ENCODE data around the gene SPATS2L. TPM values are rescaled to one million over a fixed set of nuclear protein-coding genes. Genes with fewer than 3 reads are reported as not detected.

The SPATS2L gene
- total and polyA plus RNA-seq, 2 of the 13 experiments (the other 11 are each of a cell fraction or from before 2014, with no cell fraction given) = 154 to 212 TPM

DNA sequence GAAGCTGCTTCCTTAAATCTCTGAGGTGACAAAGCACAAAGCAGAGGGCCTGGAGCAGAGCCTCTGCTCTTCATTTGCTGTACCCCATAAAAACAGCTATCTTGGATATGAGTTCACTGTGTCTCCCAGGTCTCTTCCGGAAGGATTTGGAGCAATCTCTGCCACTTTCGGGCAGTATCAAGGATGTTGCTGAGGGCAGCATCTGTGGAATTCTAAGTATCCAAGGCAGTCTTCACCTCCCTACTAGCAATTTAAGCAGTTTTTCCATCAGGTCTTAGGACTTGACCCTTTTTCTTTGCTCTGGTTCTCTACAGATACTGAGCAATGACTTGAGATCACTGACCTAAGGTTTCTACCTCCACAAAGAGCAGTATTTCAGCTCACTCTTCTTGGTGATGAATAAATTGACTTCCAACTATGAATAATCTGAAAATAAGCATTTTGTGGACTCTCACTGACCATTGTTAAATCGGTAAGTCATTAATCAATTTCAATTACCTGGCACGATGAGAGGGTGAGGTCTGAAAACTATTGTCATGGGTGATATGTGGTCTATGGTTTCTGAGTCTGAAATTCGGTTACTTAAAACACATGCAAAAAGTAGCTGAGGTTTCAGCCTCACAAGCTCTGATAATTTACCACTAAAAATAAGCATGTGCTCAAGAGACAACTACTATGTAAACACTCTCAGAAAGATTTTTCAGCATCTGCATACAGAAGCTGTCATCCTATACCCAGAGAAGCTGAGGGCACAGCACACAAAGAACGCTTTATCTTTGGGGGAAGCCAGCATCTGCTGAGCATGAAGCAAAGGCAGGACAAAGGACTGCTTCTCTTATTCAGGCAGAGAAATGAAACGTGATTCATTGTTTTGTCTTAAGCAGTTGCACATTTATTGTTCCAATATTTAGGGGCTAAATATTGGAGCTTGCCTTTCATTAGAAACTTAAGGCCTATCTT is 32.1 kb upstream of the SPATS2L start (continued):
- TF ChIP-seq, protein P1, sequence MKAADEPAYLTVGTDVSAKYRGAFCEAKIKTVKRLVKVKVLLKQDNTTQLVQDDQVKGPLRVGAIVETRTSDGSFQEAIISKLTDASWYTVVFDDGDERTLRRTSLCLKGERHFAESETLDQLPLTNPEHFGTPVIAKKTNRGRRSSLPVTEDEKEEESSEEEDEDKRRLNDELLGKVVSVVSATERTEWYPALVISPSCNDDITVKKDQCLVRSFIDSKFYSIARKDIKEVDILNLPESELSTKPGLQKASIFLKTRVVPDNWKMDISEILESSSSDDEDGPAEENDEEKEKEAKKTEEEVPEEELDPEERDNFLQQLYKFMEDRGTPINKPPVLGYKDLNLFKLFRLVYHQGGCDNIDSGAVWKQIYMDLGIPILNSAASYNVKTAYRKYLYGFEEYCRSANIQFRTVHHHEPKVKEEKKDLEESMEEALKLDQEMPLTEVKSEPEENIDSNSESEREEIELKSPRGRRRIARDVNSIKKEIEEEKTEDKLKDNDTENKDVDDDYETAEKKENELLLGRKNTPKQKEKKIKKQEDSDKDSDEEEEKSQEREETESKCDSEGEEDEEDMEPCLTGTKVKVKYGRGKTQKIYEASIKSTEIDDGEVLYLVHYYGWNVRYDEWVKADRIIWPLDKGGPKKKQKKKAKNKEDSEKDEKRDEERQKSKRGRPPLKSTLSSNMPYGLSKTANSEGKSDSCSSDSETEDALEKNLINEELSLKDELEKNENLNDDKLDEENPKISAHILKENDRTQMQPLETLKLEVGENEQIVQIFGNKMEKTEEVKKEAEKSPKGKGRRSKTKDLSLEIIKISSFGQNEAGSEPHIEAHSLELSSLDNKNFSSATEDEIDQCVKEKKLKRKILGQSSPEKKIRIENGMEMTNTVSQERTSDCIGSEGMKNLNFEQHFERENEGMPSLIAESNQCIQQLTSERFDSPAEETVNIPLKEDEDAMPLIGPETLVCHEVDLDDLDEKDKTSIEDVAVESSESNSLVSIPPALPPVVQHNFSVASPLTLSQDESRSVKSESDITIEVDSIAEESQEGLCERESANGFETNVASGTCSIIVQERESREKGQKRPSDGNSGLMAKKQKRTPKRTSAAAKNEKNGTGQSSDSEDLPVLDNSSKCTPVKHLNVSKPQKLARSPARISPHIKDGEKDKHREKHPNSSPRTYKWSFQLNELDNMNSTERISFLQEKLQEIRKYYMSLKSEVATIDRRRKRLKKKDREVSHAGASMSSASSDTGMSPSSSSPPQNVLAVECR (CRISPR knock-in tag; IDR thresholded peaks at IDR 0.05; ENCODE audit: borderline replicate concordance) = no peak; the same call in 1 of the 2 replicates
- TF ChIP-seq, protein P2, sequence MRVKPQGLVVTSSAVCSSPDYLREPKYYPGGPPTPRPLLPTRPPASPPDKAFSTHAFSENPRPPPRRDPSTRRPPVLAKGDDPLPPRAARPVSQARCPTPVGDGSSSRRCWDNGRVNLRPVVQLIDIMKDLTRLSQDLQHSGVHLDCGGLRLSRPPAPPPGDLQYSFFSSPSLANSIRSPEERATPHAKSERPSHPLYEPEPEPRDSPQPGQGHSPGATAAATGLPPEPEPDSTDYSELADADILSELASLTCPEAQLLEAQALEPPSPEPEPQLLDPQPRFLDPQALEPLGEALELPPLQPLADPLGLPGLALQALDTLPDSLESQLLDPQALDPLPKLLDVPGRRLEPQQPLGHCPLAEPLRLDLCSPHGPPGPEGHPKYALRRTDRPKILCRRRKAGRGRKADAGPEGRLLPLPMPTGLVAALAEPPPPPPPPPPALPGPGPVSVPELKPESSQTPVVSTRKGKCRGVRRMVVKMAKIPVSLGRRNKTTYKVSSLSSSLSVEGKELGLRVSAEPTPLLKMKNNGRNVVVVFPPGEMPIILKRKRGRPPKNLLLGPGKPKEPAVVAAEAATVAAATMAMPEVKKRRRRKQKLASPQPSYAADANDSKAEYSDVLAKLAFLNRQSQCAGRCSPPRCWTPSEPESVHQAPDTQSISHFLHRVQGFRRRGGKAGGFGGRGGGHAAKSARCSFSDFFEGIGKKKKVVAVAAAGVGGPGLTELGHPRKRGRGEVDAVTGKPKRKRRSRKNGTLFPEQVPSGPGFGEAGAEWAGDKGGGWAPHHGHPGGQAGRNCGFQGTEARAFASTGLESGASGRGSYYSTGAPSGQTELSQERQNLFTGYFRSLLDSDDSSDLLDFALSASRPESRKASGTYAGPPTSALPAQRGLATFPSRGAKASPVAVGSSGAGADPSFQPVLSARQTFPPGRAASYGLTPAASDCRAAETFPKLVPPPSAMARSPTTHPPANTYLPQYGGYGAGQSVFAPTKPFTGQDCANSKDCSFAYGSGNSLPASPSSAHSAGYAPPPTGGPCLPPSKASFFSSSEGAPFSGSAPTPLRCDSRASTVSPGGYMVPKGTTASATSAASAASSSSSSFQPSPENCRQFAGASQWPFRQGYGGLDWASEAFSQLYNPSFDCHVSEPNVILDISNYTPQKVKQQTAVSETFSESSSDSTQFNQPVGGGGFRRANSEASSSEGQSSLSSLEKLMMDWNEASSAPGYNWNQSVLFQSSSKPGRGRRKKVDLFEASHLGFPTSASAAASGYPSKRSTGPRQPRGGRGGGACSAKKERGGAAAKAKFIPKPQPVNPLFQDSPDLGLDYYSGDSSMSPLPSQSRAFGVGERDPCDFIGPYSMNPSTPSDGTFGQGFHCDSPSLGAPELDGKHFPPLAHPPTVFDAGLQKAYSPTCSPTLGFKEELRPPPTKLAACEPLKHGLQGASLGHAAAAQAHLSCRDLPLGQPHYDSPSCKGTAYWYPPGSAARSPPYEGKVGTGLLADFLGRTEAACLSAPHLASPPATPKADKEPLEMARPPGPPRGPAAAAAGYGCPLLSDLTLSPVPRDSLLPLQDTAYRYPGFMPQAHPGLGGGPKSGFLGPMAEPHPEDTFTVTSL (CRISPR knock-in tag; IDR thresholded peaks at IDR 0.05; ENCODE audit: borderline replicate concordance) = 0 out of 2 replicates have a peak, but pooled peaks have one; percentile 44
- TF ChIP-seq RFX1 (IDR thresholded peaks at IDR 0.05) = no peak
- peak; percentile 37; the same call in 1 of the 2 replicates for TF ChIP-seq ZNF772 (CRISPR knock-in tag; IDR thresholded peaks at IDR 0.05)
- TF ChIP-seq POGZ (CRISPR knock-in tag; IDR thresholded peaks at IDR 0.05) = 0 out of 2 replicates have a peak, but pooled peaks have one; percentile 11
- TF ChIP-seq ZNF292 (CRISPR knock-in tag; IDR thresholded peaks at IDR 0.05; ENCODE audit: borderline replicate concordance, low read depth) = peak; percentile 30; the same call in 1 of the 2 replicates
- peak; percentile 37; the same call in 1 of the 2 replicates for TF ChIP-seq FOSL2 (CRISPR knock-in tag; IDR thresholded peaks at IDR 0.05)
- TF ChIP-seq SIX1 (CRISPR knock-in tag; IDR thresholded peaks at IDR 0.05; ENCODE audit: borderline replicate concordance) = peak; percentile 81; the same call in 1 of the 2 replicates
- TF ChIP-seq RBFOX2 (IDR thresholded peaks at IDR 0.05; ENCODE audit: low read depth, low read length) = no peak
- TF ChIP-seq PREB (CRISPR knock-in tag; IDR thresholded peaks at IDR 0.05) = no peak
- TF ChIP-seq ZFP91 (CRISPR knock-in tag; IDR thresholded peaks at IDR 0.05; ENCODE audit: borderline replicate concordance) = no peak
- TF ChIP-seq FOXA3 (CRISPR knock-in tag; IDR thresholded peaks at IDR 0.05) = peak; percentile 58
- TF ChIP-seq CREM (IDR thresholded peaks at IDR 0.05) = 0 out of 2 replicates have a peak, but pooled peaks have one; percentile 13
- TF ChIP-seq CREM (CRISPR knock-in tag; IDR thresholded peaks at IDR 0.05) = no peak
